HEK293T (cell line): ENCODE results near the gene SCUBE2.

Experiments
- BHLHE40 ChIP-seq: fragments of 450-650 bp; IDR thresholded peaks from 2 replicates; pipeline ENCODE4 v1.6.1; 2016; ENCODE audit warnings: mild to moderate bottlenecking, moderate library complexity, borderline replicate concordance
- CTBP1 ChIP-seq: fragments of 450-650 bp; IDR thresholded peaks from 2 replicates; pipeline ENCODE4 v1.6.1; 2016; ENCODE audit warnings: borderline replicate concordance
- ELF4 ChIP-seq: fragments of 450-650 bp; IDR thresholded peaks from 2 replicates; pipeline ENCODE4 v1.6.1; 2017; ENCODE audit warnings: antibody characterized with exemption
- FOXK2 ChIP-seq: fragments of 450-650 bp; IDR thresholded peaks from 2 replicates; pipeline ENCODE4 v1.6.1; 2016; ENCODE audit warnings: mild to moderate bottlenecking
- FOXM1 ChIP-seq: fragments of 450-650 bp; IDR thresholded peaks from 2 replicates; pipeline ENCODE4 v1.6.1; 2017; ENCODE audit warnings: mild to moderate bottlenecking, borderline replicate concordance
- HDGF ChIP-seq: fragments of 450-650 bp; IDR thresholded peaks from 2 replicates; pipeline ENCODE4 v1.6.1; 2017; ENCODE audit warnings: antibody characterized with exemption, borderline replicate concordance
- LEF1 ChIP-seq: fragments of 450-650 bp; IDR thresholded peaks from 2 replicates; pipeline ENCODE4 v1.6.1; 2017; ENCODE audit warnings: mild to moderate bottlenecking, borderline replicate concordance
- NFRKB ChIP-seq: fragments of 450-650 bp; IDR thresholded peaks from 2 replicates; pipeline ENCODE4 v1.6.1; 2016; ENCODE audit warnings: mild to moderate bottlenecking, moderate library complexity
- SP1 ChIP-seq: fragments of 450-650 bp; IDR thresholded peaks from 2 replicates; pipeline ENCODE4 v1.6.1; 2017
- TF ChIP-seq, protein P1 (sequence below): fragments of 450-650 bp; IDR thresholded peaks from 2 replicates; pipeline ENCODE4 v1.6.1; 2016

DNA sequence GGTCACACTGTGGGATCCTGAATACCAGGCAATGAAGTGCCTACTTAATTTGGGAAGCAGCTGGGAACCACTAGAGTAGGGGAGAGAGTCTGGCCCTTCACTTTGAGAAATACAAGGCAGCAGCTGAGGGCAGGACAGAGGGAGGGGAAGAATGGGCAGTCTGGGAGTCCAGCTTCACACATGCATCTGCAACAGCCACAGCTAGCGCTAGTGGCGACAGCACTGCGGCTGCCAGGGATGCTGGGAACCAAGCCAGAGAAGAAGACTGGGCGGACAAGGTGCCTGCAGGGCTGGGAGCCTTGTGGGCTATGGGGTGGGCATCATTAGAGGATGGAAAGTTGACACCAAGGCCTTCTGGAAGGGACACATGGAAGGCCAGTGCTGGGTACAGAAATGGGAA is 15.8 kb downstream of the SCUBE2 start:
- TF ChIP-seq LEF1 (no peak), NFRKB (no peak), SP1 (no peak), BHLHE40 (no peak), FOXK2 (no peak), HDGF (no peak), ELF4 (no peak), CTBP1 (no peak), FOXM1 (no peak)
- TF ChIP-seq, protein P1, sequence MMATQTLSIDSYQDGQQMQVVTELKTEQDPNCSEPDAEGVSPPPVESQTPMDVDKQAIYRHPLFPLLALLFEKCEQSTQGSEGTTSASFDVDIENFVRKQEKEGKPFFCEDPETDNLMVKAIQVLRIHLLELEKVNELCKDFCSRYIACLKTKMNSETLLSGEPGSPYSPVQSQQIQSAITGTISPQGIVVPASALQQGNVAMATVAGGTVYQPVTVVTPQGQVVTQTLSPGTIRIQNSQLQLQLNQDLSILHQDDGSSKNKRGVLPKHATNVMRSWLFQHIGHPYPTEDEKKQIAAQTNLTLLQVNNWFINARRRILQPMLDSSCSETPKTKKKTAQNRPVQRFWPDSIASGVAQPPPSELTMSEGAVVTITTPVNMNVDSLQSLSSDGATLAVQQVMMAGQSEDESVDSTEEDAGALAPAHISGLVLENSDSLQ, result no peak
